Activated CD4-positive, alpha-beta T cell treated with anti-CD3 and anti-CD28 coated beads for 4 hours (primary cell): ENCODE results near the gene SEZ6L.

Experiments
- DNase-seq, 2 donors: peaks; one replicate each; pipeline ENCODE4 v3.0.0-alpha.2; 2020

SEZ6L gene

DNA sequence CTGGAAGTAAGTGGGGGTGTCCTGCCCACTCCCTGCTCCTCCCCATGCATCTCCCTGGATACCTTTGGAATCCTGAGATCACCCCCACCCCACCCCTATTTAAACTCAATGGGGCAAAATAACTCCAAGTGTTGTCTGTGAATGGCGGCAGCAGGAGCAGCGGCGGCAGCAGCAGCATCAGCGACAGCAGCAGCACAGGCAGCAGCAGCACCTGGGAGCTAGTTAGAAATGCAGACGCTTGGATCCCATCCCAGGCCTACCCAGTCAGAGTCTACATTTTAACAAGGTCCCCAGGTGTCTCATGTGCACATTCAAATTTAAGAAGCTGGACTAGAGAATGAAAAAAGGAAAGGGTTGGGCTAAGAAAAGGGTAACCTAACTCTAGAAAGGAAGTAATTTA, 82.6 kb downstream of the SEZ6L start:
- no peak for DNase-seq

- no peak for DNase-seq
Measured at GRCh38 chr22:26259510-26259909, 90.2 kb downstream of the SEZ6L start.

DNA sequence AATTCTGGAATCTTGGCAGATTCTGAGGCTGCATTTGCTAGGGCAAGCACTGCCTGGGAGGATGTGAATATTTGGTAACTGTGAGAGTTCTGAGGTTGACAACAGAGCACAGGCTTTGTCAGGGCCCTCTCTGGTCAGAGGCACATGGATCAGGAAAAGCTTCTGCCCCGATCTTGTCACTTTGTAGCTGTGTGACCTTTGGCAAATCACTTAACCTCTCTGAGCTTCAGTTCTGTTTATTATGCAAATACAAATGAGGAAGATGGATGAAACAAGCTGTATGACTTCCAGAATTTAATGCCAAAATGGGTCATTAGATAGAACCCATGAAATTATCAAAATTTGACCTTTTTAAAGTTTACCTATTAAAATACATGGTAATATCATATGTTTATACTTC, 94.9 kb downstream of the SEZ6L start:
- DNase-seq: no peak

- DNase-seq: no peak
Measured at GRCh38 chr22:26265281-26265680, 96.0 kb downstream of the SEZ6L start.

DNA sequence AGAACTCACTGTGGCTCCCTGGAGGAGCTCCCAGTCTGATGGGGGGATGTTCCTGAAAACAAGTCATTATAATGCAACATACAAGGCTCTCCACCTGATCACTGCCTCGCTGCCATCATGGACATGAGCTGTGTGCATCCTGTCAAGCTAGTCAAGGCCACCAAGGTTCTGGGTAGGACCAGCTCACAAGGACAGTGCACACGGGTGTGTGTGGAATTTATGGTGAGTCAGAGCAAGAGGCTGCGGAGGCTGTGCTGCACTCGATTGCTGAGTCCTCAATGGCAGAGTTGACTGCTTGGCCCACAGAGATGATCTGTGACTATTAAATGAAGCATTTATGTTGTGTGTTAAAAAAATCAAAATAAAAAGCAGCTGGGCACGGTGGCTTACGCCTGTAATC, 96.6 kb downstream of the SEZ6L start:
- no peak for DNase-seq

DNA sequence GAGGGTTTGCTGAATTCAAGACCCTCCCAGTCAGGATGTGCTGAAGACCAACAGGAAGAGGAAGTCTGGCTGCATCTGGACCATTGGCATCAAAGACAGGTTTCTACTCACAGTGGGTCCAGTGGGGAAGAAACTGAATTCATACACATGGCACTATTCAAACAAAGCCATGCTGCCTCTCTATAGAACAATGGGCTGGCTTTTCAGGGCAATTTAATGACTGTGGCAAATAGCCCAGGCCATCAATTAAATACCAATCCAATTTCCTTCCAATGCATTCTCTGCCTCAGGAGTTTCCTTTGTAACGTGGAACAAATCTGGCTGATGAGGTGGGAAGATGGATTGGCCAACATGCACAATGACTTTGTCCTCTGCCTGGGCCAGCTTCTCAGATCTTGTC, 98.6 kb downstream of the SEZ6L start:
- no peak for DNase-seq

- DNase-seq: no peak
Measured at GRCh38 chr22:26269572-26269971, 100.3 kb downstream of the SEZ6L start.

DNA sequence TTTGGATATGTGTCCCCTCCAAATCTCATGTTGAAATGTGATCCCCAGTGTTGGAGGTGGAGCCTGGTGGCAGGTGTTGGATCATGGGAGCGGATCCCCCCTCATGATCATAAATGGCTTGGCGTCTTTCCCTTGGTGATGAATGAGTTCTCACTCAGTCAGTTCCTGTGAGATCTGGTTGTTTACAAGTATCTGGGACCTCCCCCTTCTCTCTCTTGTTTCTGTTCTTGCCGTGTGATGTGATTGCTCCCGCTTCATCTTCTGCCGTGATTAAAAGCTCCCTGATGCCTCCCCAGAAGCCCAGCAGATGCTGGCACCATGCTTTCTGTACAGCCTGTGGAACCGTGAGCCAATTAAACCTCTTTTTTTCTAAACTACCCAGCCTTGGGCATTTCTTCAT, 102.2 kb downstream of the SEZ6L start:
- no peak for DNase-seq

- DNase-seq: no peak
Measured at GRCh38 chr22:26273011-26273675, 103.9 kb downstream of the SEZ6L start.

- no peak for DNase-seq
Measured at GRCh38 chr22:26276529-26277160, 107.4 kb downstream of the SEZ6L start.

- DNase-seq: no peak
Measured at GRCh38 chr22:26281941-26282340, 112.7 kb downstream of the SEZ6L start.

DNA sequence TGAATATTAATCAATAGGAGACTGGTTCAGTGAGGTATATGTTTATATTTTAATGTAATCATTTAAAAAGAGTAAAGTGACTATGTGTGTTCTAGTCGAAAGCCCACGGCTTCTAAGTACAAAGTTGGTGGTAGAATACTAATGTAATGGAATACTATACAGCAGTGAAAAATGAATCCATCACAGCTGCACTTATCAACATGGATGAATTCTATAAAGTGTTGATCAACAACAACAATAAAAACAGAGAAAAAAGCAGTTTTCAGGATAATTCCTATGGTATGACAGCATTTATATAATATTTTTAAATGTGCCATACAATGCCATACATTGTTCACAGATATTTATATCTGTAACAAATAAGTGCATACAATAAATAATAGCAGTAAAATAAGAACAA, 114.1 kb downstream of the SEZ6L start:
- DNase-seq: no peak

DNA sequence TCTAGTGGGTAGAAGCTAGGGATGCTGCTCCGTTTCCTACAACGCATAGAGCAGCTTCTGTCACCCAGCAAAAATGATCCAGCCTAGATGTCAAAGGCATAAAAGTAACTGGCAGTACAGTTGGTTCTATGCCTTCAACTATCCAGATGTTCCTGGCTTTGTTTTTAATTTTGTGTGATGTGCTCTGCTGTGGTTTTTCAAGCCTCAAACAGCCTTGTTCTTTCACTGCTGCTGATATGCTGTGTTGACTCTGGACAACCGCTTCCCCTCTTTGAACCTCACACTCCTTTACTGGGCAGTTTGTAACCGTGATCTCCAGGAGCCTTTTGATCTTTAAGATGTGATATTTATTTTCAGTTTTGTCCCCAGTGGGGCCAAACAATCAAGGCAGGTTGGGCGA, 116.4 kb downstream of the SEZ6L start:
- no peak for DNase-seq

GRCh38 chr22:26286091-26286820, 117.0 kb downstream of the SEZ6L start:
- no peak for DNase-seq

GRCh38 chr22:26287382-26288225, 118.3 kb downstream of the SEZ6L start:
- no peak for DNase-seq

DNA sequence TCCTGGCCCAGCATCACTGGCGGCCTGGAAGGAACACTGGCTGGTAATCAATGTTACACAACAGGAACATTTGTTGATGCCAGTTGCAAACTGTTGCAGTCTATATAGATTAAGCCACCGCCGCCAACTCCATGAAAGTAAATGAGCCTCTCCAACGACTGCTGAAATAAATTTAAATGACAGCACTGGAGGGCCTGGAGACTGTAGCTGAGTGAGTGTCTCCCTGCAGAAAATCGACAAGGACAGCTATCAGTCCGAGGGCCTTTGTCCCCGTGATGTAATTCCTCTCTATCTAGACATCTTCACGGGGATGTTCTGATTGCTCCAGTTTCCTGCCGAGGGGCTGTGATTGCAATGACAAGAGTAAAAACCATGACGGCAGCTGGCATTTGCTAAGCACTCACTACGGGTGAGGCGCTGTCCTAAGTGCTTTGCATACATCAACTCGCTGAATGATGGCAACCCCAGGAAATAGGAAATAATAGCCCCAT, 120.4 kb downstream of the SEZ6L start:
- DNase-seq: no peak

DNA sequence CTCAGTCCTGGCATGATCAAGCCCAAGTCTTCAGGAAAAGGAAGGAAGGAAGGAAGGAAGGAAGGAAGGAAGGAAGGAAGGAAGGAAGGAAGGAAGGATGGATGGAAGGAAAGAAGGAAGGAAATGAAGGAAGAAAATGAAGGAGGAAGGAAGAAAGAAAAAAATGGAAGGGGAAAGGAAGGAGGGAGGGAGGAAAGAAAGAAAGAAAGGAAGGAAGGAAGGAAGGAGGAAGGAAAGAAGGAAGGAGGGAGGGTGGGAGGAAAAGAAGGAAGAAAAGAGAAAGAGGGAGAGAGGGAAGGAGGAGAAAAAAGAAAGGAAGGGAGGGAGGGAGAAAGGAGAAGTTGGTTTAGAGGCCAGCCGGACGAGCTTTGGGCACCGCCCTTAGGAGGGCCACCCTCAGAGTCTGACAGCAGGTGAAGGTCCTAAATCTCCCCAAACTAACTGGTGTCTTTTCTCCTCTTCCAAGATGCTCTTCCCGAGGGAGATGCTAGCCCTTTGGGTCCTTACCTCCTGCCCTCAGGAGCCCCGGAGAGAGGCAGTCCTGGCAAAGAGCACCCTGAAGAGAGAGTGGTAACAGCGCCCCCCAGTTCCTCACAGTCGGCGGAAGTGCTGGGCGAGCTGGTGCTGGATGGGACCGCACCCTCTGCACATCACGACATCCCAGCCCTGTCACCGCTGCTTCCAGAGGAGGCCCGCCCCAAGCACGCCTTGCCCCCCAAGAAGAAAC, 122.8 kb downstream of the SEZ6L start:
- no peak for DNase-seq

DNA sequence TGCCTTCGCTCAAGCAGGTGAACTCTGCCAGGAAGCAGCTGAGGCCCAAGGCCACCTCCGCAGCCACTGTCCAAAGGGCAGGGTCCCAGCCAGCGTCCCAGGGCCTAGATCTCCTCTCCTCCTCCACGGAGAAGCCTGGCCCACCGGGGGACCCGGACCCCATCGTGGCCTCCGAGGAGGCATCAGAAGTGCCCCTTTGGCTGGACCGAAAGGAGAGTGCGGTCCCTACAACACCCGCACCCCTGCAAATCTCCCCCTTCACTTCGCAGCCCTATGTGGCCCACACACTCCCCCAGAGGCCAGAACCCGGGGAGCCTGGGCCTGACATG, 123.4 kb downstream of the SEZ6L start:
- no peak for DNase-seq

GRCh38 chr22:26295563-26296126, 126.4 kb downstream of the SEZ6L start:
- DNase-seq: no peak

DNA sequence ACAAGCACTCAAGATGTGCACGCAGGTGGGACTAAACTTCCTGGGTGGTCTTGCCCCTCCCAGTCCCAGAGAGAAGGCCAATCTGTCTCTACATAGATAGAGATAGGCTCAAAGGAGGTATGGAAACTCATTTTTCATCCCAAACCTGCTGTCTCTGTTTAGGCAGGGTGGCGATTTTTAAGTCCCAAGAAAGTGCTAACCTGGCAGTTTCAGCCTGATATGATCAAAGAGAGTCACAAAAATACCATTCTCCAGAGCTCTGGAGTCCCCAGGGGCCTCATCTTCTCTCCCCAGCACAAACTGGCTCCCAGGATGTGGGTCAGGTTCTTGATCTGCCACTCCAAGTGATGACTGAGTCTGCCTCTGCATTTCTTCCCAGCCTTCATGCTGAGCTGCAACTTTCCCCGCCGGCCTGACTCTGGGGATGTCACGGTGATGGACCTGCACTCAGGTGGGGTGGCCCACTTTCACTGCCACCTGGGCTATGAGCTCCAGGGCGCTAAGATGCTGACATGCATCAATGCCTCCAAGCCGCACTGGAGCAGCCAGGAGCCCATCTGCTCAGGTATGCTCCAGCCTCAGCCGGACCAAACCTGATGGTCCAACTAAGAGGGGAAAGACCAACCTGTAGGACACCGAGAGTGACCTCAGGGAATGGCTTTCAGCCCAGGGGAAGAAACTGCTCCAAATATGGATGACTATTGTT, 129.5 kb downstream of the SEZ6L start:
- no peak for DNase-seq

- DNase-seq: no peak
Measured at GRCh38 chr22:26302726-26303125, 133.5 kb downstream of the SEZ6L start.

GRCh38 chr22:26303475-26303874, 134.2 kb downstream of the SEZ6L start:
- no peak for DNase-seq
